IPS-18a (cell line): ENCODE results near the gene CLDN5.

Experiments used
- H3K27ac ChIP-seq: one replicate; pipeline ENCODE4 v1.5.1; 2013; ENCODE audit warnings: low read length
- H3K27me3 ChIP-seq: one replicate; pipeline ENCODE4 v1.6.1; 2013; ENCODE audit warnings: mild to moderate bottlenecking, low read length; ENCODE audit not compliant: control insufficient read depth, insufficient read depth
- H3K36me3 ChIP-seq: one replicate; pipeline ENCODE4 v1.6.1; 2013; ENCODE audit warnings: low read depth, low read length; ENCODE audit not compliant: control insufficient read depth
- H3K4me1 ChIP-seq: one replicate; pipeline ENCODE4 v1.6.1; 2013; ENCODE audit warnings: low read depth, low read length; ENCODE audit not compliant: control insufficient read depth
- H3K4me3 ChIP-seq: one replicate; pipeline ENCODE4 v1.5.1; 2013; ENCODE audit warnings: low read length
- H3K9ac ChIP-seq: one replicate; pipeline ENCODE4 v1.6.1; 2013; ENCODE audit warnings: mild to moderate bottlenecking, low read length, moderate library complexity
- H3K9me3 ChIP-seq: one replicate; pipeline ENCODE4 v1.6.1; 2013; ENCODE audit warnings: low read depth, low read length; ENCODE audit not compliant: control insufficient read depth

The CLDN5 gene

GRCh38 chr22:19473578-19473977, 50.6 kb downstream of the CLDN5 start:
- Histone ChIP-seq H3K27me3 (no peaks in the 10 kb centered on the region), H3K9me3 (no peaks in the 10 kb centered on the region), H3K9ac (no peak overlapping the region), H3K4me3 (no peak overlapping the region), H3K36me3 (peaks cover 43% of the 10 kb centered on the region), H3K27ac (no peak overlapping the region), H3K4me1 (peaks cover 5% of the 10 kb centered on the region)
